OCI-LY1 (cell line): ENCODE measurements around the gene EFNA4.

ENCODE experiments used
- H2AFZ ChIP-seq: fragments of 200-600 bp; sonication (generic), shearing (Covaris generic); 2 replicates; pipeline ENCODE4 v1.6.0; 2014; ENCODE audit warnings: antibody characterized with exemption, mild to moderate bottlenecking, low read length
- H3F3A ChIP-seq: fragments of 200-600 bp; sonication (generic), shearing (Covaris generic); 2 replicates; pipeline ENCODE4 v1.6.0; 2014; ENCODE audit warnings: mild to moderate bottlenecking, antibody characterized with exemption, low read length, moderate library complexity; ENCODE audit not compliant: insufficient read depth
- H3K27ac ChIP-seq: fragments of 200-600 bp; sonication (generic); 2 replicates; pipeline ENCODE4 v1.5.1; 2014; ENCODE audit warnings: low read length, mixed run types, mild to moderate bottlenecking, low read depth; ENCODE audit not compliant: poor library complexity, severe bottlenecking
- H3K27me3 ChIP-seq: fragments of 200-600 bp; sonication (generic); 2 replicates; pipeline ENCODE4 v1.6.0; 2014; ENCODE audit warnings: antibody characterized with exemption, mild to moderate bottlenecking, low read length, moderate library complexity; ENCODE audit not compliant: insufficient read depth
- H3K36me3 ChIP-seq: fragments of 200-600 bp; sonication (generic); 2 replicates; pipeline ENCODE4 v1.6.1; 2014; ENCODE audit warnings: mild to moderate bottlenecking, antibody characterized with exemption, low read length, moderate library complexity, mixed read lengths; ENCODE audit not compliant: insufficient read depth
- H3K4me1 ChIP-seq: fragments of 200-600 bp; sonication (generic); 2 replicates; pipeline ENCODE4 v1.5.1; 2014; ENCODE audit warnings: mild to moderate bottlenecking, low read length, moderate library complexity; ENCODE audit not compliant: insufficient read depth, severe bottlenecking
- H3K4me2 ChIP-seq: fragments of 200-600 bp; sonication (generic), shearing (Covaris generic); 2 replicates; pipeline ENCODE4 v1.6.1; 2014; ENCODE audit warnings: low read length
- H3K4me3 ChIP-seq: fragments of 200-600 bp; sonication (generic); 2 replicates; pipeline ENCODE4 v1.5.1; 2014; ENCODE audit warnings: low read length, low read depth, mild to moderate bottlenecking, mixed read lengths; ENCODE audit not compliant: poor library complexity, severe bottlenecking
- H3K79me2 ChIP-seq: fragments of 200-600 bp; shearing (Covaris generic); 2 replicates; pipeline ENCODE4 v1.6.1; 2016; ENCODE audit warnings: mixed run types, low read length, mixed read lengths; ENCODE audit not compliant: insufficient read depth
- H3K9ac ChIP-seq: fragments of 200-600 bp; sonication (generic), shearing (Covaris generic); 2 replicates; pipeline ENCODE4 v1.6.1; 2014; ENCODE audit warnings: mild to moderate bottlenecking, low read length, mixed read lengths
- H3K9me2 ChIP-seq: fragments of 200-600 bp; sonication (generic), shearing (Covaris generic); 2 replicates; pipeline ENCODE4 v1.6.1; 2014; ENCODE audit warnings: low read depth, mild to moderate bottlenecking, low read length, mixed read lengths
- H3K9me3 ChIP-seq: fragments of 200-600 bp; shearing (Covaris generic); 2 replicates; pipeline ENCODE4 v1.6.1; 2014; ENCODE audit warnings: low read length, mixed read lengths
- H4K20me1 ChIP-seq: fragments of 200-600 bp; sonication (generic), shearing (Covaris generic); 2 replicates; pipeline ENCODE4 v1.6.0; 2016; ENCODE audit warnings: mild to moderate bottlenecking, low read length; ENCODE audit not compliant: insufficient read depth
- EZH2 ChIP-seq: fragments of 200-600 bp; sonication (generic), shearing (Covaris generic); IDR thresholded peaks from 2 replicates; pipeline ENCODE4 v1.8.0; 2017; ENCODE audit warnings: borderline replicate concordance, mixed run types, mild to moderate bottlenecking, antibody characterized with exemption, low read length, moderate library complexity, mixed read lengths
- TF ChIP-seq, protein P1 (sequence below): fragments of 200-600 bp; sonication (generic), shearing (Covaris generic); IDR thresholded peaks from 2 replicates; pipeline ENCODE4 v1.5.1; 2017; ENCODE audit warnings: mild to moderate bottlenecking, antibody characterized with exemption, low read length, moderate library complexity, mixed read lengths

Gene EFNA4

DNA sequence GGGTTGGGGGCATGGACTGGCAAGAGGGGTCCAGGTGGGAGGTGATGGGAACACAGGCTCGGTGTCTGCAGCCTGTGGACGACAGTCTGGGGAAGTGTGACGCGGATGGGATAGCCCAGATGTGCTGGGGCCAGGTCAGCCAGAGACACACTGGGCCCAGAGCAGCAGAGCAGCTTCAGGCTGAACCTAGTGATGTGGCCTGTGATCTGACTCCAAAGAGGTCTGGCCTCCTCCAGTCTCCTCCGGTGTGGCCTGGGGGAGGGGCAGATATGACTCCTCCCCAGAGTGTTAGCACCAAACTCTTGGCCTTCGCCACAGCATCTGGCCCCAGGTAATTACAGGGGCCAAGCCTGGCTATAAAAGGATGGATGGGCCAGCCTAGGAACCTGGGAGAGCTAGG is 28.6 kb downstream of the EFNA4 start:
- no peak overlapping the region for H3K4me2 ChIP-seq
- H3K9me3 ChIP-seq: no peaks in the 10 kb centered on the region
- no peak overlapping the region for H2AFZ ChIP-seq
- TF ChIP-seq, protein P1, sequence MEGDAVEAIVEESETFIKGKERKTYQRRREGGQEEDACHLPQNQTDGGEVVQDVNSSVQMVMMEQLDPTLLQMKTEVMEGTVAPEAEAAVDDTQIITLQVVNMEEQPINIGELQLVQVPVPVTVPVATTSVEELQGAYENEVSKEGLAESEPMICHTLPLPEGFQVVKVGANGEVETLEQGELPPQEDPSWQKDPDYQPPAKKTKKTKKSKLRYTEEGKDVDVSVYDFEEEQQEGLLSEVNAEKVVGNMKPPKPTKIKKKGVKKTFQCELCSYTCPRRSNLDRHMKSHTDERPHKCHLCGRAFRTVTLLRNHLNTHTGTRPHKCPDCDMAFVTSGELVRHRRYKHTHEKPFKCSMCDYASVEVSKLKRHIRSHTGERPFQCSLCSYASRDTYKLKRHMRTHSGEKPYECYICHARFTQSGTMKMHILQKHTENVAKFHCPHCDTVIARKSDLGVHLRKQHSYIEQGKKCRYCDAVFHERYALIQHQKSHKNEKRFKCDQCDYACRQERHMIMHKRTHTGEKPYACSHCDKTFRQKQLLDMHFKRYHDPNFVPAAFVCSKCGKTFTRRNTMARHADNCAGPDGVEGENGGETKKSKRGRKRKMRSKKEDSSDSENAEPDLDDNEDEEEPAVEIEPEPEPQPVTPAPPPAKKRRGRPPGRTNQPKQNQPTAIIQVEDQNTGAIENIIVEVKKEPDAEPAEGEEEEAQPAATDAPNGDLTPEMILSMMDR: no peak
- TF ChIP-seq EZH2: no peak
- H3K9me2 ChIP-seq: no peaks in the 10 kb centered on the region
- H3F3A ChIP-seq: no peaks in the 10 kb centered on the region
- no peak overlapping the region for H3K4me3 ChIP-seq
- H3K4me1 ChIP-seq: peaks cover 4% of the 10 kb centered on the region
- no peaks in the 10 kb centered on the region for H3K36me3 ChIP-seq
- H3K27ac ChIP-seq: no peak overlapping the region
- H3K27me3 ChIP-seq: no peaks in the 10 kb centered on the region
- H4K20me1 ChIP-seq: no peaks in the 10 kb centered on the region
- H3K79me2 ChIP-seq: no peaks in the 10 kb centered on the region
- H3K9ac ChIP-seq: no peak overlapping the region

- no peak for TF ChIP-seq EZH2
- TF ChIP-seq, protein P1: no peak
- no peaks in the 10 kb centered on the region for H3K79me2 ChIP-seq
These were observed 29.1 kb downstream of the EFNA4 start for GRCh38 chr1:155092641-155093040.

GRCh38 chr1:155093911-155094621 is 30.5 kb downstream of the EFNA4 start:
- no peak overlapping the region for H3K9ac ChIP-seq
- H3K4me2 ChIP-seq: no peak overlapping the region
- no peak overlapping the region for H3K4me3 ChIP-seq
- H3K4me1 ChIP-seq: peaks cover 4% of the 10 kb centered on the region
- no peaks in the 10 kb centered on the region for H3K79me2 ChIP-seq
- no peak overlapping the region for H3K27ac ChIP-seq
- no peaks in the 10 kb centered on the region; the same call in 1 of the 2 replicates for H3K27me3 ChIP-seq
- no peaks in the 10 kb centered on the region for H3K9me3 ChIP-seq
- H3K36me3 ChIP-seq: no peaks in the 10 kb centered on the region
- TF ChIP-seq, protein P1: peak; percentile 21; the same call in 1 of the 2 replicates
- TF ChIP-seq EZH2: no peak
- H3F3A ChIP-seq: no peaks in the 10 kb centered on the region
- H4K20me1 ChIP-seq: no peaks in the 10 kb centered on the region
- no peak overlapping the region for H2AFZ ChIP-seq
- H3K9me2 ChIP-seq: no peaks in the 10 kb centered on the region

More at GRCh38 chr1:155092641-155093040, 29.1 kb downstream of the EFNA4 start:
- Histone ChIP-seq H3K4me3 (no peak overlapping the region), H3K4me1 (peaks cover 4% of the 10 kb centered on the region), H3K36me3 (no peaks in the 10 kb centered on the region), H3K27ac (no peak overlapping the region), H3K9me2 (no peaks in the 10 kb centered on the region), H3F3A (no peaks in the 10 kb centered on the region), H3K4me2 (no peak overlapping the region), H3K9ac (no peak overlapping the region), H3K27me3 (no peaks in the 10 kb centered on the region; the same call in 1 of the 2 replicates), H3K9me3 (no peaks in the 10 kb centered on the region), H2AFZ (no peak overlapping the region), H4K20me1 (no peaks in the 10 kb centered on the region)
